NCI-H1417 (cell line): ENCODE measurements around the gene ADIG.
A peak's percentile ranks its signal among the peaks of the same experiment; 100 is the strongest.

Source experiments
- DNase-seq, 3 experiments: peaks; one replicate each; lab custom pipeline; 2025; lab: John Stamatoyannopoulos, UW

ADIG gene

GRCh38 chr20:38581013-38581412, at the start of gene ADIG:
Gene ADIG (plus strand): TSS chr20:38581197. CDS start chr20:38581251, 54 bp downstream.
- peak in 1 of 3 experiments; percentile 86 for DNase-seq

DNA sequence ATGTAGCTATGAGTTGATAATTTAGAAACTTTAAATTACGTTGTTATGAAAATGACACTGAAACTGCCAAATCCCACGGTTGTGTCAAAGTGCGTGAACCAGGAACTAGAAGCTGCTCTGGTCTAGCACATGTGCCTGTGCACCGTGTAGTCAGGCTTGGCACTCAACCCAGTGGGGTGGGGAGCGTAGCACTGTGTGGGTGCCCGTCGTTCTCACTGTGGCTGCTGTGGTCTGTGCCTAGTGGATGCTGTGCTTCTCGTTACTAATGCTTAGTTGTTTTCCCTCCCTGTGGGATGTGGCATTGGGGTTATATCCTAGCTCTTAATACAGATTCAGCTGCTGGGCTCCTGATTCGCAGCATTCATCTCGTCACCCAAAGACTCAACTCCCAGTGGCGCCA, 46.2 kb upstream of the ADIG start:
- DNase-seq, result no peak

DNA sequence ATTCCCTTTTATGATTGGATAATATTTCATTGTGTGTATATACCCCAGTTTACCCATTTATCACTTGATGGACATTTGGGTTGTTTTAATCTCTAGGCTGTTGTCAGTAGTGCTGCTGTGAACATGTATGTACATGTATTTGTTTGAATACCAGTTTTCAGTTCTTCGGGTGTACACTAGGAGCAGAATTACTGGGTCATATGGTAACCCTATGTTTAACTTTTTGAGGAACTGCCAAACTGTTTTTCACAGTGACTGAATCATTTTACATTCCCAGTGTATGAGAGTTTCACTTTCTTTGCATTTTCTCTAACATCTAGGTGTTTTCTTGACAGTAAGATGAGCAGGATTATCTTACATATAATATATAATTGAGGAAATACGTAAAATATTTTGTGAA, 44.7 kb upstream of the ADIG start:
- DNase-seq, result no peak

DNA sequence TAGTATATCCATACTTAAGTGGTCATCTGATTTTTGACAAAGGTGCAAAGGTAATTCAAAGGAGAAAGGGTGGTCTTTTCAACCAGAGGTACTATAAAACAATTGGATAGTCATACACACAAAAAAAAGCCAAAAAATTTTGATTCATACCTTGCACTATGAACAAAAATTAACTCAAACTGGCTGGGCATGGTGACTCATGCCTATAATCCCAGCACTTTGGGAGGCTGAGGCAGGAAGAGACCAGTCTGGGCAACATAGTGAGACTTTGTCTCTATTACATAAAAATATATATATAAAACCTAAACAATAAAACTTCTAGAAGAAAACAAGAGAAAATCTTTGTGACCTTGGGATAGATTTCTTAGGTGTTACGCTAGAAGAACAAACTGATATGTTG, 43.8 kb upstream of the ADIG start:
- DNase-seq, result no peak

DNA sequence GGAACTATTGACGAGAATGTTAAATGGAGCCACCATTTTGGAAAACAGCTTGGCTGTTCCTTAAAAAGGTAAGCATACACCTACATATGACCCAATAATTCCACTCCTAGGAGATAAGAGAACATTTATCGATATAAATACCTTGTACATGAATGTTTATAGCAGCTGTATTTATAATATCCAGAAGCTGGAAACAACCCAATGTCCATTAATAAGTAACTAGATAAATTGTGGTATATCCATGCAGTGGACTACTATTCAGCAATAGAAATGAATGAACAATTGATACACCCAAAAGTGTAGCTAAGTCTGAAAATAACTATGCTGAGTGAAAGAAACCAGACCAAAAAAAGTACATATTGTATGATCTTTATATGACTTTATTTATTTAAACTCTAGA, 42.2 kb upstream of the ADIG start:
- DNase-seq, result no peak

DNA sequence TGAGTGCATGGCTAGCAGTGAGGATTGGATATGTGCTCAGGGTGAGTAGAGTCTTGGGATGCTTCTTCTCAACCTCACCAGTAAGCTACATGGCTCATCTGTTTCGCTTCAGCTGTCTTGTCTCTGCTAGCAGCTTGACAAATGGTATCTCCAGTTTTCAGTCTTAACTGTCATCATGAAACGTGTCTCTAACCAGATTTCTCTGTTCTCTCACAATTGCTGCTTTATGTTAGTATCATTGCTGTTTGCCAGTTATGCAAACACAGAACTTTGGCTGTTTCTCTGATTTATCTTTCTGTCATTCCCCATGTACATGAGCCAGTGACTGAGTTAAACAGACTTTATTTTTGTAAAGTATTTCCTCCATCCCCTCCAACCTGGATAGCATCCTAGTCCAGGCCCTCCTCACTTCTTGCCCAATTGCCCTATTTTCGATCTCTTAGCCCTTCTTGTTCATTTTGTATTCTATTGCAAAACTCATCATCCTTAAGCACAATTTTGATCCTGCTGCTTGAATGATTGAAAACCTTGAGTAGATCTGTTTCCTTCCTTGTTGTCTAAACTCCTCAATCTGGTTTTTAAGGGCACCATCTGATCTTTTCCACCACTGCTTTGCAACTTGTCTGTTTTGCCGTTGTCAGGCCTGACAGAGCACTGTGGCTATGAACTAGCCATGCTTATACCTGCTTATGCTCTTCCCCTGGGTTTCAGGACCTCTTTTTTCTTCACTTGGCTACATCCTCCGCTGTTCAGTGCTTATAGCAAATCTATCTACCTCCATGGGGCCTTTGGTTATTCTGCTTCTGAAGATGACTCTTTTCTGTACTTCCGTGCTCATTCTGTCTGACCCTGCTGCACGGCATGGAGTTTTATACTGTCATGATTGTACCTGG, 37.7 kb upstream of the ADIG start:
- DNase-seq, result no peak

DNA sequence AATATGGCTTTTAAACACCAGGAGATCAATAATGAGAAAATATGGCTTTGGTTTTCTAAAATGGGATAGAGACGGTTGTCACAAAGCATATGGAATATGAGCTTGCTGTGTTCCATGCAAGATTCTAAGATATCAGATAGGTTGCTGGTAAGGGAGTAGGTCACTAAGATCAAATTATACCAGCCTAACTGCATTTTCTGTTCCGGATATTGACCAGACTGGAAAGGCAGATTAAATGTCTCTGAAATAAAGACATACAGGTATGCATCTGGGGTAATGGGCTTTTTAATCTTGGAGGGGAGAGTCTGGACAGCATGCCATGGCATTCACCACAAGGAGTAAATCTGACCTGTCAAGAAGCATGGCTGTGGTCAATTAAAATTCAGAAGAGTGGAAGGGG, 35.2 kb upstream of the ADIG start:
- DNase-seq, result no peak

GRCh38 chr20:38547288-38548085, 33.5 kb upstream of the ADIG start:
- DNase-seq, result no peak

GRCh38 chr20:38548356-38549083, 32.5 kb upstream of the ADIG start:
- DNase-seq, result no peak

DNA sequence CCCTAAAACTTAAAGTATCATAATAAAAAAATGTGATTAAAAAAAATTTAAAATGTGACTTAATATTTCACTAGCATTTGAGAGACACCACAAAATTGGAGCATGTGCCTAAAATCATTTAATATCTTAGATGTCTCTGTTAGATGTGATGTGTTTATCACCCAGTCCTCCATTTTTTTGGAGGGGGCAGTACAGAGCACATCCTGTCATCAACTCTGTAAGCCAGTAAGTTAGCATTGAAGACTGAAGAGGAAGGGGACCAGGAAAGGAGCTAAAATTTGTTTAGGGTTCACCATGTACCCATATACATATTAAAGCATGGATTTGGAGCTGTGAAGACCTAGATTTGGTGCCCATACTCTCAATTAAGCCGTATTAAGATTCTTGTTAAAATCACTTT, 30.7 kb upstream of the ADIG start:
- DNase-seq, result no peak

DNA sequence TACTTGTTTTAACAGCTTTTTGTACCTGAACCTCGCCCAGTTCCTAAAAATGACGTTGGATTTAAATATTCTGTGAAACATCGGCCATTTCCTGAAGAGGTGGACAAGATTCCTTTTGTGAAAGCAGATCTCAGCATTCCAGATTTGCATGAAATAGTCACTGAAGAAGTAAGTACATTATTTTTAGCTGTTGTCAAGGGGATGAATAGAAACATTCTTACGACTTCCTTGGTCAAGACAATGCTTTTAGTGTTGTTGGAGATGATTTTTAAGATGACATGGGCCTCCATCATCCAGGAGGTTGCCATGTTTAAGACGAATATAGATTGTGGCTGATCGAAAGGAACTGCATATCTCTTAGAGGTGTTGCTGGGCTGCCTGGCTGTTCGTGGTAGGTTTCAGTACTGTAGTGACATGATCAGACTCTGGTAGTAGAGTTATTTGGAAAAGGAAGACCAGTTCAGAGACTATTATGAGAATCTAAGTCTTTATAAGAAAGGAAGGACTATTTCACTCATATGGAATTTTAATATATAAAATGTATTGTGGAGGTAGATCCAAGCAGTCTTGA, 29.9 kb upstream of the ADIG start:
- DNase-seq, result no peak

DNA sequence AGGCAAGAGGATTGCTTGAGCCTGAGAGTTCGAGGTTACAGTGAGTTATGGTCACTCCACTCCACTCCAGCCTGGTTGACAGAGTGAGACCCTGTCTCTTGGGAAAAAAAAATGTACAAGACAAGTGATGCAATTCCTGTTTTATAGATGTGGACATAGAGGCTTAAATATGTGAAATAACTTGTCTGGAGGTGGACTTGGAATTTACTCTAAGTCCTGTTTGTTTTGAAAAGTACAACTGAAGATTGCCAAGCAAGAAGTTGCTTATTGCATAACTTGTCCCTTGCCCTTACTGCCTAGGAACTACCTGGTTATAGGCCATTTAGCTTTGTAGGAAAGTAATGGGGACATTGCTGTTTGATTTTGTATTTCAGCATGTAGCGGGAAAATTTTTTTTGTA, 26.0 kb upstream of the ADIG start:
- no peak for DNase-seq

GRCh38 chr20:38555395-38555794, 25.6 kb upstream of the ADIG start:
- DNase-seq, result no peak

GRCh38 chr20:38557174-38557573, 23.8 kb upstream of the ADIG start:
- DNase-seq, result no peak

- no peak for DNase-seq
Measured at GRCh38 chr20:38558596-38559360, 22.2 kb upstream of the ADIG start.

- no peak for DNase-seq
Measured at GRCh38 chr20:38559764-38560163, 21.2 kb upstream of the ADIG start.

GRCh38 chr20:38563802-38564431, 17.1 kb upstream of the ADIG start:
- DNase-seq, result no peak

DNA sequence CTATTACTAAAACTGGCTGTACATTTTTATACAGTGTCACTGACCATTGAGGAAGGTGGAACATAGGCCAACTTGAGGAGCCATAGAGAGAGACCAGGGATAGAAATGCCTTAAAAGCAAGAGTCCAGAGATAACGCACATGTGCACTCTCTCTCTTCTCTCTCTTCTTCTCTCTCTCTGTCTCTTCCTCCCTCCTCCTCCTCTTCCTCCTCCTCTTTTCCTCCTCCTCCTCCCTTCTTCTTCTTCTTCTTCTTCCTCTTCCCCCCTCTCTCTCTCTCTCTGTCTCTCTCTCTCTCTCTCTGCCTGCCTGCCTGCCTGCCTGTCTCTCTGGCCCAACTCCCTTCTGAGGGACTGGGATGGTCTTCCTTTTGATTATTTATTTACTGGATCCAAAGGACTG, 16.3 kb upstream of the ADIG start:
- DNase-seq, result no peak

DNA sequence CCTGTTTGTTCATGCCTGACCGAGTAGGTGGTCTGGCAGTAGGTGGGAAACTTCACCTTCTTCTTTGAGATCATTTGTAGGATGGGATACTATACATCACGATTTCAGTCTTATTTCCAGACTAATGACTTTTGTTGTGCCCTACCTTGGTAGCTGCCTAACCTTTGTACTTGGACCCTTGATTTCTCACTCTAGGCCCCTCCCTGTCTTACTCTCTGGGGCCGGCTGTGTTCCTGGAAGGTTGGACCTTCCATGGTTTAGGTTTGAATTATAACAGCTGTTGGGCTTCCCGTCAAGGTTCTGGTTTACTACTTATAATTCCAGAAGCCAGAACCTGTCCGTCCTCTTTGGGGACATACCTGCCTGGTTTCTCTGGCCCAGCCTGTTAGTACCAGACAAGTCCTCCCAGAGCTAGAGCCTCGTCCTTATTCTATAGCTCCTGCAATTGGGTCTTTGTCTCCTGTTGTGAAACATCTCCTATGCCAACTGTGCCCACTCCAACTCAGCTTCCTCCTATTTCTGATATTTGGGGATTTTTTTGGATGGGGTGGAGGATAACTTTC, 14.9 kb upstream of the ADIG start:
- DNase-seq, result no peak

DNA sequence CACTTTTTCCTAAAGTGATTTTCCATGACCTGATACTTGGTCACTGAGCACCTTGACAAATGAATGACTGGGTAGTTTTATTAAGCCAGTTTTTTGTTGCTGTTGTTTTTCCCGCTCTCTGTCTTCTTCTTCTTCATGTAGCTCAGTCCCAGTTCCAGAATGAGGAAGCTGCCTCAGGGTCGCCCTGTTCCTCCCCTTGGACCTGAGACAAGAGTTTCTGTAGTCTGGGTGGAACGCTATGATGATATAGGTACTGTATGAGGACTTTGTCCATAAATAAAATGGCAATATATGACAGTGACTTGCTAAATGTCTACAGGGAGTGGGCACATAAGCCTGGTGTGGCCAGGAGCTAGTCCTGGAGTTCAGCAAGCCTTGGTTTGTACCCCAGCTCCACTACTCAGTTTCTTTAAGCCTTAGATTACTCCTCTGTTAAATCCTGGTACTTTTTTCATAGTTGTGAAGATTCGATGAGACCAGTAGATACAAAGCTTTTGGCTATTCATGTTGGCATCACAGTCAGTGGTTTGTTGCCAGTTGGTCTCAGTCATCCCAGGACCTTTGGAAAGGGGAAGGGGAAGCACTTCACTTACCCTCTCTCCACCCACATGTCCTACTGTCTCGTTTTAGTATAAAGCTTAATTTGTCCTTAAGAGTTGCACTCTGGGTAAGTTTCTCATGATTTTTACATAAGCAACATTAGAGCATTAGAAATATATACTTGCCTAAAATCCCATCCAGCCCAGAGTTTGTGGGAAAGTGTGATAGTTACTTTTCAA, 11.1 kb upstream of the ADIG start:
- DNase-seq, result no peak
